Measurements from ENCODE around the gene NPIPB6.

Gene NPIPB6

DNA sequence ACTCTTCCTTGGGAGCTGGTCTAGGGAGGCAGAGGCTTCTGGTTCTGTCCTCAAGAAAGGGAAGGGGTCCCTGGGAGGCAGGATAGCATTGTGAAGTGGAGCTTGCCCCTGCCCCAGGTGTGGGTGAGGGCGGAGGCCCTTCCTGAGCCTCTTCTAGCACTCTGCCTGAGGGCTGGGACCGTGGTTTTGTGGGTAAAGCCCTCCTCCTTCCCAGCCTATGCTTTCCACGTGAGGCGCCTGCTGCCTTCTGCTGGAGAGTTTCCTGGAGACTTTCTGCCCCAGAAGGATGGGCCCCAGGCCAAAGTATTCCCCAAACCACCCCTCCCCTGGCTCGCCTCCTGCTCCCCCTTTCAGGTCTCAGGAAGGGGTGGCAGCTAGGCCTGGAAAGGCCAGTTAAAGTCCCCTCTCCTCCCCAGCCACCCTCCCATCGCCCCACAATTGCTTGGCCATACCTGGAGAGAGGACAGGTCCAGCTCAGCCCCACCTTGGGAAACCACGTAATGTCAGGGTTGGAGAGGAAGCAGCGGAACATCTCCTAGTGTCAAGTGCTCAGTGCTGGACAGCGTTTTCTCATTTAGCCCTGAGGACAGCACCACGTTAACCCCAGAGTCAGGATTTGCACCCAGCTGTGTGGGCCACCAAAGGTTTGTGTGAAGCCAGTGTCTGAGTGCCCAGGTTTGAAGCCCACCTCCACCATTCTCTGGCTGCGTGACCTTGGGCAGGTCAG lies 65.4 kb downstream of the NPIPB6 start:
- no peak for DNase-seq (ENCODE audit: low spot score)

DNA sequence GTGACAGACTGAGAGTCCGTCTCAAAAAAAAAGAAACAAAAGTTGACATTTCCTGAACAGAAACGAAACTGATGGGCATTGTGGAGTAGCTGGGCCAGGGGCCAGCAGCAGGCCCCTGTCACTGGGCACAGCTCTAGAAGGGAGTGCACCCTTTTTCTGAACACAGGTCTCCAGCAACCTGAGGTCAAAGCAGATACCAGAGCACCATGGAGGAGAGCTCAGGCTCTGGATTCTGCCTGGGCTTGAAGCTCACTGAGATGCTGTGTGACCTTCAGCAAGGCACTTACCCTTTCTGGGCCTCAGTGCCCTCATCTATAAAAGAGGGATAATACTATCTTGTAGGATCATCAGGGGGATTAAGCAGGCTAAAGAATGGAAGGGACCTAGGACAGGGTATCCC lies 66.0 kb downstream of the NPIPB6 start:
- no peak for DNase-seq (ENCODE audit: low spot score)

- DNase-seq (ENCODE audit: low spot score), result no peak
These were observed 68.0 kb downstream of the NPIPB6 start for GRCh38 chr16:28295276-28295675.

DNA sequence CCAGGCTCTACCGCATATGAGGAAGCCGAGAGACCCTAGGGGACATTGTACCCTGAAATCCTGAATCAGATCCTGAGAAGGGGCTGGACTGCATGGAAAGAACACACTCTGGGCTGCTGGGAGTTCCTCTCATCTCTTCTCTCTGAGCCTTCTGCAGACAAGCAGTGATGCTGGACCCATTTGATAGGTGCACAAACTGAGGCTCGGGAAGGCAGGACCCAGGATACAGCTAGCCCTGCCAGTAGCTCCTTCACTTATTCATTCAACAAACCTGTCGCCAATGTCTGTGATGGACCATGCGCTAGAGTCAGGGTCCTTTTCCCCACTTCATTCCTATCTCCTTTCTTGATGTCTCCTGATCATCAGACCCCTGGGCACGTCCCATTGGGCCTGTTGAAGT lies 69.1 kb downstream of the NPIPB6 start:
- no peak for DNase-seq (ENCODE audit: low spot score)

- DNase-seq (ENCODE audit: low spot score), result no peak
These were observed 69.7 kb downstream of the NPIPB6 start for GRCh38 chr16:28293601-28293960.

GRCh38 chr16:28292731-28293600 lies 70.3 kb downstream of the NPIPB6 start:
- DNase-seq (ENCODE audit: low spot score), result no peak

Data from kidney capillary endothelial cell (primary cell).